LHCN-M2 (cell line): ENCODE data around the gene SLC5A12. TPM values are rescaled to one million over a fixed set of nuclear protein-coding genes. Genes with fewer than 3 reads are reported as not detected.

Experiments used
- DNase-seq: peaks from one replicate; pipeline ENCODE4 v3.0.0-alpha.2; 2012; ENCODE audit warnings: low read depth
- total RNA-seq: library from RNA; depleted of rRNA; stranded (reverse); fragments of >200 nt; gene quantifications from 2 replicates; pipeline ENCODE4 v1.2.3, GENCODE V29; 2014

SLC5A12 gene
- total RNA-seq, 1 experiment from 2014 or later: under 0.01 TPM

GRCh38 chr11:26719998-26720397, 1.9 kb downstream of the SLC5A12 start:
- no peak for DNase-seq

- no peak for DNase-seq
These were observed 2.4 kb downstream of the SLC5A12 start for GRCh38 chr11:26719289-26719973.

DNA sequence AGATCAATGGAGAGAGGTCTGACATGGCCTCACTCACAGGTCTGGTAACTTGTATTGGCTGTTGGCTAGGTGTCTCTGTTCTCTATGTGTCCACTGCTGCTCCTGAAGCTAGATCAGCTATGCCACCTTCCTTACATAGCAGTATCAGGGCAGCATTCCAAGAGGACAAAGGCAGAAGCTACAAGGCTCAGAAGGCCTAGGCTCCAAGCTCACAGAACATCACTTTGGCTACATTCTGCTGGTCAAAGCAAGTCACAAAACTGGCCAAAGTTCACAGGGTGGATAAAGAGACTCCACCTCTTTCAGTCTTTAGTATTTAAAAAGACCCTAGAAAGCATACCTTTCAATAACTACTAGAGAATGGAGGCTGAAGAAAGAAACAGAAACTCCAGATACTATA, 4.1 kb downstream of the SLC5A12 start:
- DNase-seq: no peak

DNA sequence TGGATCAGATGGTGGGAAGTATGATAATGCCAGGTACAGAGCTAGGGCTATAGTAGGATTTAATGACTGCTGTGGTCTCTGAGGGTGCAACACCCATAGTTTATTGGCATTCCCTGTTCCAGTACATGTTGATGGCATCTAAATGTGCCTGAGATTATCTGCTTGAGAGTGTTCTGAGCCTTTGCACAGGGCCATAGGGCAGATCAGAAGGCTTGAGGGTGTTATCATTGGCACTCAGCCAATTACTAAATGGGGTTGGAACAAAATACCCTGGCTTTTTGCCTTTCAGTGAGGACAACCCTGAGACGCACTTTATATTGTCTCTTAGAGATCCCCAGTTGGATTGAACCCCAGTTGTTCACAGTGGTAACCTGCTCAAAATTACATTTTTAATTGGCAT, 6.7 kb downstream of the SLC5A12 start:
- DNase-seq: no peak

GRCh38 chr11:26712497-26712896, 9.4 kb downstream of the SLC5A12 start:
- DNase-seq: no peak

- DNase-seq: no peak
These were observed 11.4 kb downstream of the SLC5A12 start for GRCh38 chr11:26710489-26710888.

DNA sequence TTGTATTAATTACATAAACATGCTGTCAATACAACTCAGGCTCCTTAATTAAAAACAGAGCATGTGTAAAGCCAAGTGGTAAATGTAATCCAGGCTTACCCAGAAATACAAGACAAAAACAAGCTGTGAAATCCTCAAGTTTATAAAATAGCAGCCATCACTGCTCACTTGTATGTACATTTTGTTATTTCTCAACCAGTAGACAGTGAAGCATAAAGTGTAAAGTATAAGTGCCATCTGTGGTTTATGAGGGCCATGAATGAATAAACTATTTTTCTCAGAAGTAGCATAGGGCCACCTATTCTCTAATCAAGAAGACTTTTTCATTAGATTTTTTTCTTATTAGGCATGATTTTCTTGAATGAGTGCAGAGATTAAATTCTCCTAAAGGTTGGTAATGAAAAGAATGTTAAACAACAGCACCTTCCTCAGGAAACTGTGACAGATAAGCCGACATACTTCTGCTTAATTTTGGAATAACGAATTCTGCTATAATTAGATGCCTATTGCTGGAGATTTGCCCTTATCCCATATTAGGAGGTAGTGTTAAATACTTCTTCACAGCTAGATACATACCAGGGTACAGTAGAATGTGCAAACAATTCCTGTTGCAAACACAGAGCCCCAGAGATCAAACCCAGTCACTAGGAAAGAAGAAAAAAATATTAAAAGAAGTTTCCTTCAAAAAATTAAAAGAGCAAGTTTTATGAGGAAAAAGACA, 13.0 kb downstream of the SLC5A12 start:
- no peak for DNase-seq

GRCh38 chr11:26706181-26706580, 15.7 kb downstream of the SLC5A12 start:
- no peak for DNase-seq

DNA sequence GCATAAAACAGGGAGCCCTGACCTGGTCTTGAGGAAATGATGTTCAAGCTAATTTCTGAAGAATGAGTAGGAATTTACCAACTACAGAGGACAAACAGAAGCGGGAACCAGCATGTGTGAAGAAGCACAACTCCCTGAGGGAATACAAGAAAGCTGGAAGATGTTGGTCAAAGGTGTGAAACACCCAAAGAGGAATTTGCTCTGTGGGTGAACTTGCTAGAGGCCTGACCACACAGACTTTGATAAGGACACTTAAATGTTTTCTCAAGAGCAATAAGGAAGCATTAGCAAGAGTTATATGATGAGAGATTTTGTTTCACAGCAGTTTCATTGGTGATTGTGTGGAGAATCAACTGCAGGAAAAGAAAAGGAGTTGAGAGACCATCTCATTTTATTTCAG, 17.6 kb downstream of the SLC5A12 start:
- no peak for DNase-seq

DNA sequence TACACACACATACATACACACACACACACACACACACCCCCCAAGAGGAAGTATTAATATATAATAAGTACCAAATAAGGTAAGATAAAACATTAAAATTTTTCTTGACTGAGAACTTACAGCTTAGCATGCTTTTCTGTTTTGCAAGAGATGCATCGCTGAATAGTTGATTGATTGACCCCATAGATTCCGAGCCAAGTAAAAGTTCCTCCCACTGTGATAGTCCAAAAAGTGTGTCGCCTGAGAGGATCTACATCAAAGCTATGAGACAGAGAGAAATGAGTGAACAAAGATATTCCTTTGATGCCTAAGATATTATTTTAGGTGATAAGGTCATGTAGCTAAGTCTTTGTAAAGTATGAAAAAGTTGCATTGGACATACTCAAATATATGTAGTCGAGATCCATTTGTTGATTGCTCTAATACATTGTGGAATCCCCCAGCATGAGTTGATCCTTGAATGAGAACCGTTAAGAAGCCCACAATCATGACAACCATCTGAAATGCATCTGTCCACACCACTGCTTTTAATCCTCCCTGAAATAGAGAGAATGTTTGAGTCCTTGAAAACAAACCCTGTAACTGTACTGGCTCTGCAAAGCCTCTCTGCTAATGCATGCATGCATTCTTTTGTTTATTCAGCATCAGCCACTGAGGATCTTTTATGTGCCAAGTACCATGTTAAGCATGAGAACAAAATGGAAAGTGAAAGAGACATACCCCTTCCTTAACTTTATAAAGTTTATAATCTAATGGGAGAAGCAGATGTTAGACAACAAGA, 18.3 kb downstream of the SLC5A12 start:
- DNase-seq: no peak

- no peak for DNase-seq
These were observed 19.5 kb downstream of the SLC5A12 start for GRCh38 chr11:26702406-26702805.

DNA sequence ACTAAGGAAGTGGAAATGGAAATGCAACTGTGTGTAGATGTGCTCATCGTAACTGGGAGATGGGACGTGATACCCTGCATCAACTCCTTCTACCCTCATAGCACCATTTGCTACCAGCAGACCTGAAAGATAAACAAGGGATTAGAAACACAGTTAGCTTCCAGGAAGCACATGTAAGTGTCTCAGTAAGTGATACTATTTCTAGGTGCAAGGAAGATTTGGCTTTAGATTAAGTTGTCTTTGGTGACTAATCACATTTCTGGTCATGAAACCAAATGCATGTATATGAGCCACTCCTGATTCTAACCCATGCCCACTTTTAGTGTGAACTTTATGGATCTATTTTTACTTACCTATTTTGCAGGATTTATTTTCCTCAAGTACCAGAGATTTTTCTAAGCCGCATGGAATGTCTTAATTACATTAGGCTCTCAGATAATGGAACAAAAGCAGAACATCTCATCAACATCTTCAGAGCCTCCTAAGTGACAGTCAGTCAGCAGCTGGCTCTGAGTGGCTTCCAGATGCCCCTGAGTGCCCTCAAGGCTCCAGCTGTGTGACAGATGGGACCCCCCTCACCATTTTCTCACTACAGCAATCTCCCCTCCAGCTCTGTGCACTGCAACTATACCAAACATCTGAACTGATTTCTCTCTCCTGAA, 21.2 kb downstream of the SLC5A12 start:
- no peak for DNase-seq

DNA sequence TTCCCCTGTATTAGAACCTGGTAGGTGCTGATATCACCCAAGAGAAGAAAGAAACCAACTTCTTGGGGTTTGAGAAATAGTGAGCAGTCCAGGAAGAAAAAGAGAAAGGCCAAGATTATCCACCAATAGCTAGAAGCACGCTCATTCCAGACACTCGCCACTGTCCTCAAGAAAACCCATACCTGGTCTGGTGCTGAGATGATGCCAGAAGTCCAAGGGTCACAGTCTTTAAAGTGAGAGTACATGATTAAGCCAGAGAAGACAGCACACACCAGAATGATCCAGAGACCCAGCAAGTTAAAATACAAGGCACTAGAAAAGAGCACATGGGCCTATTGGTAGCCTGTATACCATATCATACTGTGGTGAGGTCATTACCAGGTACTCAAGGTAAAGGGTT, 23.6 kb downstream of the SLC5A12 start:
- no peak for DNase-seq

DNA sequence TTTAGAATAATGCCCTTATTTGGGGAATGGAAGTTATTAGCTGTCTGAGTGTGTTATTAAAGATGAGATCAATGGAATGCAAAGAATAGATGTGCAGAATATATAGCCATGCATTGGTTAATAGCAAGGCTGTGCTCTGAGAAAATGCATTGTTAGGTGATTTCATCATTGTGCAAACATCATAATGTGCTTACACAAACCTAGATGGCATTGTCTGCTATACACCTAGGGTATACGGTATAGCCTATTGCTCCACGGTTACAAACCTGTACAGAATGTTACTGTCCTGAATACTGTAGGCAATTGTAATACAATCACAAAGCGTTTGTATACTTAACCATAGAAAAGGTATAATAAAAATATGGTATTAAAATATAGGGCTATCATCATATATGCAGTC, 25.5 kb downstream of the SLC5A12 start:
- DNase-seq: no peak

GRCh38 chr11:26688701-26689100, 33.2 kb downstream of the SLC5A12 start:
- no peak for DNase-seq

- DNase-seq: no peak
These were observed 34.5 kb downstream of the SLC5A12 start for GRCh38 chr11:26687351-26687750.

DNA sequence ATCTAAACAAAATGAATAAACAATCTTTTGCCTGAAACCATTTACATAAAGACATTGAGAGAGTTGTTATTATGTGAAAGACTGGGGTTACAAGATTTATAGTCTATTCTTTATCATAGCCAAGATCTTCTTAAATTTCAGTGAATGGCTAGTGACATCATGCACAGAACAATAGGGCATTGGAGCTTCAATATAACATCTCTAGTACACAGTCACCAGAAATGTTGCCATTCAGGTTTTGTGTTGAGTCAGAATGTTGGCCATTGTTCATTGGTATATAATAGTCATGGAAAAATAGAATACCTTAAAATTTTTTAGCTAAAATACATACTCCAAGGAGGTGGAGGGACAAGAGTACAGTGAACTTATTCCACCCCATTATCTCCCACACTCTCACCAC, 44.3 kb downstream of the SLC5A12 start:
- DNase-seq: no peak

DNA sequence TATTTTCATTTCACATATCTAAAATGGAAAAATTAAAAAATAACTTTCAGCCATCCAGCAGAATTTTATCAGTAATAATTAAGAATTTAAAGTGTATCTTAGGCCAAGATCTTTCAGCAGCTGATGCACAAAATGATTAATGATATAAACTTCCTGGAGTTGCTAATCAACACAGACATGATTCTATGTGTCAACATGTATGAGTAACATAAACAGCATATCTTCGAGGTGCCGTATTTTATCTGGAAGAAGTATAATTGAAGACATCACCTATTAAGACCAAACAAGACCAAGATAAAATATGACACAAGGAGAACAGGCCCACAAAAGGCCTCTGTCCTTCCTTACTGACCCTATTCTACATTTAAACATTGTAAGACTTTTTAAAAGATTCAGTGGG, 45.2 kb downstream of the SLC5A12 start:
- no peak for DNase-seq

- DNase-seq: no peak
These were observed 46.5 kb downstream of the SLC5A12 start for GRCh38 chr11:26675233-26675928.

DNA sequence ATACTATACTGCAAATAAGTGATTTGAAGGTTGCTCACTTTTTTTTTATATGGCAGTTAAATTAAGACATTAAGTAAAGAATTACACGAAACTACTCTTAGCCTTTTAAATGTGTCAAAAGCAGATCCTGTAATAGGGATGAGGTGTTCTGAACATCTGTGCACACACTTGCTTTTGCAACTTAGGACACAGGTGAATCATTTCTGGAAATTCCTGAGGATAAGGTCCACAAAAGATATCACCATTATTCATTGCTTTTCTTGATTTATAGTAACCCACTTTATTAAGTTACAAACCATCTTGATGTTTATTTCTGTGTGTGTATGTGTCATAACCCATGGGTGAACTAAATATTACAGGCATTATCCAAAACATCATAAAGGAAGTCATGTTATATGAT, 55.9 kb downstream of the SLC5A12 start:
- no peak for DNase-seq

DNA sequence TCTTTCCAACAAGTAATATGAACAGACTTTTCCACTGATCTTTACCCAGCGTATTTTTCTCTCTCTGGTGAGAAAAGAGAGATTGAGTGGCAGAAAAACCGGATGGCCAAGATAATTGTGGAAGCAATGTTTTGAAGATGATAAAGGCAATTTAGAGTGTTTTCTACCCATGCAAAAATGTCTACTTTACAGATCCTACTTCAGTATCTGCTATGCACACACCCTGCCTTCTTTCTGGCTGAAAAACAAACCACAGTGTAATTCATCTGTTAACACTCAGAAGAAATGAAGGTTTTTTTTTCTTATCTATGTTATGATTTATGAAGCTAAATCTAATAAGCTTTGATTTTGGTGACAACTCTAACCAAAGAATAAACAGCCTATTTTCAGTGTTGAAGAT, 56.8 kb downstream of the SLC5A12 start:
- DNase-seq: no peak
